ENCODE data around the gene TMEM220. TPM values are rescaled to one million over a fixed set of nuclear protein-coding genes. Genes with fewer than 3 reads are reported as not detected.

Gene TMEM220
- total RNA-seq, 1 experiment from 2014 or later: not detected

GRCh38 chr17:10737736-10738135 is 7.9 kb upstream of the TMEM220 start:
- POLR2A ChIA-PET: no interaction called here
- Histone ChIP-seq H3K4me2 (ENCODE audit: low read length) (no peak overlapping the region), H3K9ac (ENCODE audit: low read length) (no peak overlapping the region), H3K36me3 (ENCODE audit: control insufficient read depth in 1 of 2, insufficient read depth in 2 of 2, low read length in 2 of 2) (no peaks in the 10 kb centered on the region), H4K20me1 (ENCODE audit: insufficient read depth) (no peaks in the 10 kb centered on the region), H3K79me2 (ENCODE audit: insufficient read depth, low read length) (no peaks in the 10 kb centered on the region), H3K27ac (ENCODE audit: low read depth, low read length) (no peak overlapping the region), H3K27me3 (ENCODE audit: insufficient read depth, low read length) (peaks cover 11% of the 10 kb centered on the region; the same call in 1 of the 2 replicates), H3K9me3 (ENCODE audit: control insufficient read depth in 1 of 2, insufficient read depth in 1 of 2, low read depth in 1 of 2, low read length in 2 of 2) (no peaks in the 10 kb centered on the region), H3K4me1 (ENCODE audit: control insufficient read depth in 1 of 2, insufficient read depth in 2 of 2, low read length in 2 of 2) (no peaks in the 10 kb centered on the region), H2AFZ (ENCODE audit: low read depth, low read length, poor library complexity, severe bottlenecking) (no peak overlapping the region), H3K4me3 (replicated peaks in 1 of 2; ENCODE audit: low read depth in 1 of 2, low read length in 2 of 2) (no peak overlapping the region), H3K9me2 (ENCODE audit: insufficient read depth) (no peaks in the 10 kb centered on the region)
- no peak for TF ChIP-seq CTCF (IDR thresholded peaks at IDR 0.05 in 2 of 3, conservative IDR thresholded peaks at IDR 0.05 in 1 of 3; ENCODE audit: borderline replicate concordance in 1 of 3, insufficient read depth in 1 of 3, low read depth in 2 of 3, low read length in 2 of 3)
- TF ChIP-seq POLR2A (IDR thresholded peaks at IDR 0.05; ENCODE audit: borderline replicate concordance, extremely low read depth, insufficient read depth, insufficient read length): no peak
- TF ChIP-seq ELF1 (IDR thresholded peaks at IDR 0.05; ENCODE audit: borderline replicate concordance, low read depth): no peak
- RAD21 ChIA-PET (ENCODE audit: low non-redundant PET in 1 of 2, low total read pairs in 2 of 2, uncharacterized antibody in 2 of 2, unreplicated experiment in 2 of 2): interaction anchor here (1.2 to 1.7 kb wide), 2 partner anchors 107 kb away, joined by 3 to 5 read pairs; no protein-coding TSS in a partner anchor
- DNase-seq (ENCODE audit: low read depth, low spot score): no peak
- CTCF ChIA-PET: interaction anchor here (0.7 to 2.5 kb wide), 12 partner anchors 11 to 1197 kb away, joined by 3 to 31 read pairs (median 3); no protein-coding TSS in a partner anchor
- intact Hi-C loops (cut with micrococcal nuclease): loop anchor here (1.0 to 5.0 kb wide), 3 partner anchors 108 to 1250 kb away; no protein-coding TSS in a partner anchor
- ATAC-seq: no peak
- no TSS peak for BruUV-seq (replicated peaks)

GRCh38 chr17:10737168-10737622 is 7.4 kb upstream of the TMEM220 start:
- BruUV-seq (replicated peaks): no TSS peak
- no peaks in the 10 kb centered on the region for H3K79me2 ChIP-seq (ENCODE audit: insufficient read depth, low read length)
- intact Hi-C loops (cut with micrococcal nuclease): loop anchor here (1.0 to 5.0 kb wide), 3 partner anchors 108 to 1250 kb away; no protein-coding TSS in a partner anchor
- H3K9ac ChIP-seq (ENCODE audit: low read length): no peak overlapping the region
- no peaks in the 10 kb centered on the region for H3K36me3 ChIP-seq (ENCODE audit: control insufficient read depth in 1 of 2, insufficient read depth in 2 of 2, low read length in 2 of 2)
- H3K9me3 ChIP-seq (ENCODE audit: control insufficient read depth in 1 of 2, insufficient read depth in 1 of 2, low read depth in 1 of 2, low read length in 2 of 2): no peaks in the 10 kb centered on the region
- no peak overlapping the region for H3K4me2 ChIP-seq (ENCODE audit: low read length)
- H3K27me3 ChIP-seq (ENCODE audit: insufficient read depth, low read length): peaks cover 11% of the 10 kb centered on the region; the same call in 1 of the 2 replicates
- peak; percentile 39 for DNase-seq (ENCODE audit: low read depth, low spot score)
- ChIA-PET CTCF (interaction anchor here (0.7 to 2.5 kb wide), 13 partner anchors 12 to 1198 kb away, joined by 3 to 31 read pairs (median 3); no protein-coding TSS in a partner anchor), POLR2A (no interaction called here), RAD21 (ENCODE audit: low non-redundant PET in 1 of 2, low total read pairs in 2 of 2, uncharacterized antibody in 2 of 2, unreplicated experiment in 2 of 2) (interaction anchor here (1.2 to 1.7 kb wide), 2 partner anchors 108 kb away, joined by 3 to 5 read pairs; no protein-coding TSS in a partner anchor)
- no peaks in the 10 kb centered on the region for H3K4me1 ChIP-seq (ENCODE audit: control insufficient read depth in 1 of 2, insufficient read depth in 2 of 2, low read length in 2 of 2)
- peak; percentile 94 for ATAC-seq
- H3K9me2 ChIP-seq (ENCODE audit: insufficient read depth): no peaks in the 10 kb centered on the region
- no peaks in the 10 kb centered on the region for H4K20me1 ChIP-seq (ENCODE audit: insufficient read depth)
- no peak overlapping the region for H3K27ac ChIP-seq (ENCODE audit: low read depth, low read length)
- peak overlapping the region; percentile 19 for H2AFZ ChIP-seq (ENCODE audit: low read depth, low read length, poor library complexity, severe bottlenecking)
- no peak overlapping the region for H3K4me3 ChIP-seq (replicated peaks in 1 of 2; ENCODE audit: low read depth in 1 of 2, low read length in 2 of 2)
- TF ChIP-seq JUND (IDR thresholded peaks at IDR 0.05) (no peak), RAD21 (IDR thresholded peaks at IDR 0.05; ENCODE audit: low read depth) (peak; percentile 77), YY1 (IDR thresholded peaks at IDR 0.05; ENCODE audit: extremely low read depth, insufficient replicate concordance, low read depth, low read length) (peak; percentile 67), CTCF (IDR thresholded peaks at IDR 0.05 in 2 of 3, conservative IDR thresholded peaks at IDR 0.05 in 1 of 3; ENCODE audit: borderline replicate concordance in 1 of 3, insufficient read depth in 1 of 3, low read depth in 2 of 3, low read length in 2 of 3) (peak; percentile 58 to 87 (median 74); a peak in 5 of 6 replicates), CBX3 (IDR thresholded peaks at IDR 0.05; ENCODE audit: low read depth) (no peak)
- TF ChIP-seq, protein P1, sequence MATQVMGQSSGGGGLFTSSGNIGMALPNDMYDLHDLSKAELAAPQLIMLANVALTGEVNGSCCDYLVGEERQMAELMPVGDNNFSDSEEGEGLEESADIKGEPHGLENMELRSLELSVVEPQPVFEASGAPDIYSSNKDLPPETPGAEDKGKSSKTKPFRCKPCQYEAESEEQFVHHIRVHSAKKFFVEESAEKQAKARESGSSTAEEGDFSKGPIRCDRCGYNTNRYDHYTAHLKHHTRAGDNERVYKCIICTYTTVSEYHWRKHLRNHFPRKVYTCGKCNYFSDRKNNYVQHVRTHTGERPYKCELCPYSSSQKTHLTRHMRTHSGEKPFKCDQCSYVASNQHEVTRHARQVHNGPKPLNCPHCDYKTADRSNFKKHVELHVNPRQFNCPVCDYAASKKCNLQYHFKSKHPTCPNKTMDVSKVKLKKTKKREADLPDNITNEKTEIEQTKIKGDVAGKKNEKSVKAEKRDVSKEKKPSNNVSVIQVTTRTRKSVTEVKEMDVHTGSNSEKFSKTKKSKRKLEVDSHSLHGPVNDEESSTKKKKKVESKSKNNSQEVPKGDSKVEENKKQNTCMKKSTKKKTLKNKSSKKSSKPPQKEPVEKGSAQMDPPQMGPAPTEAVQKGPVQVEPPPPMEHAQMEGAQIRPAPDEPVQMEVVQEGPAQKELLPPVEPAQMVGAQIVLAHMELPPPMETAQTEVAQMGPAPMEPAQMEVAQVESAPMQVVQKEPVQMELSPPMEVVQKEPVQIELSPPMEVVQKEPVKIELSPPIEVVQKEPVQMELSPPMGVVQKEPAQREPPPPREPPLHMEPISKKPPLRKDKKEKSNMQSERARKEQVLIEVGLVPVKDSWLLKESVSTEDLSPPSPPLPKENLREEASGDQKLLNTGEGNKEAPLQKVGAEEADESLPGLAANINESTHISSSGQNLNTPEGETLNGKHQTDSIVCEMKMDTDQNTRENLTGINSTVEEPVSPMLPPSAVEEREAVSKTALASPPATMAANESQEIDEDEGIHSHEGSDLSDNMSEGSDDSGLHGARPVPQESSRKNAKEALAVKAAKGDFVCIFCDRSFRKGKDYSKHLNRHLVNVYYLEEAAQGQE (IDR thresholded peaks at IDR 0.05; ENCODE audit: low read depth): no peak
